Activated CD4-positive, alpha-beta T cell treated with anti-CD3 and anti-CD28 coated beads, Interleukin-2, amount 10 ng/mL, durations not matched to agents 24 days and 14 days (primary cell): ENCODE data around the gene E2F2. TPM values are rescaled to one million over a fixed set of nuclear protein-coding genes. Genes with fewer than 3 reads are reported as not detected.

Experiments used
- DNase-seq: peaks from one replicate; pipeline ENCODE4 v3.0.0; 2022
- H3K27ac Mint-ChIP-seq: one replicate; pipeline ENCODE4 v1.8.0; 2022; ENCODE audit warnings: mild to moderate bottlenecking, mixed read lengths
- H3K27me3 Mint-ChIP-seq: one replicate; pipeline ENCODE4 v1.8.0; 2022; ENCODE audit warnings: mixed read lengths
- H3K36me3 Mint-ChIP-seq: one replicate; pipeline ENCODE4 v1.8.0; 2022; ENCODE audit warnings: low read depth, mild to moderate bottlenecking, mixed read lengths
- H3K4me1 Mint-ChIP-seq: one replicate; pipeline ENCODE4 v1.8.0; 2021; ENCODE audit warnings: mixed read lengths
- H3K4me3 Mint-ChIP-seq: one replicate; pipeline ENCODE4 v1.8.0; 2022; ENCODE audit warnings: mild to moderate bottlenecking, moderate library complexity, mixed read lengths
- H3K9me3 Mint-ChIP-seq: one replicate; pipeline ENCODE4 v1.8.0; 2021; ENCODE audit warnings: mixed read lengths
- intact Hi-C: fragments of 100-400 bp; cut with micrococcal nuclease; formaldehyde crosslinking; loops from one replicate; pipeline ENCODE4 v1.15.1; 2023
- total RNA-seq: library from RNA; stranded (reverse); gene quantifications from 2 replicates; pipeline ENCODE4 v1.2.3, GENCODE V29; 2022

Gene E2F2
- total RNA-seq, 1 donor from 2014 or later = 33.7 TPM

GRCh38 chr1:23473037-23473800, 57.8 kb downstream of the E2F2 start:
- no peak for DNase-seq
- H3K4me1 Mint-ChIP-seq = no peaks in the 10 kb centered on the region
- intact Hi-C loops = no loop called here
- H3K27me3 Mint-ChIP-seq = peaks cover 20% of the 10 kb centered on the region
- H3K36me3 Mint-ChIP-seq = no peaks in the 10 kb centered on the region
- H3K4me3 Mint-ChIP-seq = no peak overlapping the region
- no peaks in the 10 kb centered on the region for H3K9me3 Mint-ChIP-seq
- no peak overlapping the region for H3K27ac Mint-ChIP-seq

DNA sequence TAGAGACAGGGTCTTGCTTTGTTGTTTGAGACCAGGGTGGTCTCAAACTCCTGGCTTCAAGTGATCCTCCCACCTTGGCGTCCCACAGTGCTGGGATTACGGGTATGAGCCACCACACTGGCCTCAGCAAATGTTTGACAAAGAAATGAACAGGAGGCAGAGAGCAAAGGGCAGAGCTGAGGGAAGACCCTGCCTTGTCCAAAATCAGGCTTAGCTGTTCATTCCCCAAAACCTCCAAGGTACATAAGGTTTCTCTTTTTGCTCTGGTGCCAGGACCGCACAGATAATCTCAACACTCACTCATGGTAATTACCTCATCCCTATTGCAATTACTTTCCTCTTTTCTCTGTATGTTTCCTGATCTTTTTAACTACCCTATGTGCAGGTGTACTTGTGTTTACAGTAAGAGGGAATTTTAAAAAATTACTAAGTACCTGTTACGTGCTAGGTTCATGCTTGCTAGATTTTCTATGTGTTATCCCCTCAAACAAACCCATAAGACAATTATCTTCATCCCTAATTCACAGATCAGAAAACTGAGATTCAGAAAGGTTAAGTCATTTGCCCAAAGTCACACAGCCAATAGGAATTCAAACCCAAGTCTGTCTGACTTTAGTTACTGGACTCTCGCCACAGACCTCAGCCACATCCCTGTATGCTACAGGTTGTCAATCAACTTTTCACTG, 58.5 kb downstream of the E2F2 start:
- no peaks in the 10 kb centered on the region for H3K9me3 Mint-ChIP-seq
- no peak overlapping the region for H3K4me3 Mint-ChIP-seq
- H3K27ac Mint-ChIP-seq = no peak overlapping the region
- H3K4me1 Mint-ChIP-seq = no peaks in the 10 kb centered on the region
- H3K27me3 Mint-ChIP-seq = peaks cover 20% of the 10 kb centered on the region
- H3K36me3 Mint-ChIP-seq = no peaks in the 10 kb centered on the region
- intact Hi-C loops = no loop called here
- no peak for DNase-seq

- Mint-ChIP-seq H3K36me3 (no peaks in the 10 kb centered on the region), H3K27ac (no peak overlapping the region), H3K27me3 (peaks cover 18% of the 10 kb centered on the region), H3K4me3 (no peak overlapping the region), H3K4me1 (no peaks in the 10 kb centered on the region), H3K9me3 (no peaks in the 10 kb centered on the region)
- intact Hi-C loops = no loop called here
- DNase-seq = no peak
Measured at GRCh38 chr1:23471473-23472075, 59.5 kb downstream of the E2F2 start.

GRCh38 chr1:23470282-23471070, 60.6 kb downstream of the E2F2 start:
- H3K27ac Mint-ChIP-seq = no peak overlapping the region
- no peak overlapping the region for H3K4me3 Mint-ChIP-seq
- intact Hi-C loops = no loop called here
- H3K27me3 Mint-ChIP-seq = peaks cover 13% of the 10 kb centered on the region
- H3K9me3 Mint-ChIP-seq = no peaks in the 10 kb centered on the region
- no peak for DNase-seq
- no peaks in the 10 kb centered on the region for H3K36me3 Mint-ChIP-seq
- no peaks in the 10 kb centered on the region for H3K4me1 Mint-ChIP-seq

- no peak overlapping the region for H3K4me3 Mint-ChIP-seq
- intact Hi-C loops = no loop called here
- no peaks in the 10 kb centered on the region for H3K4me1 Mint-ChIP-seq
- no peaks in the 10 kb centered on the region for H3K36me3 Mint-ChIP-seq
- no peak for DNase-seq
- peaks cover 14% of the 10 kb centered on the region for H3K27me3 Mint-ChIP-seq
- no peaks in the 10 kb centered on the region for H3K9me3 Mint-ChIP-seq
- no peak overlapping the region for H3K27ac Mint-ChIP-seq
Measured at GRCh38 chr1:23469372-23469982, 61.6 kb downstream of the E2F2 start.

DNA sequence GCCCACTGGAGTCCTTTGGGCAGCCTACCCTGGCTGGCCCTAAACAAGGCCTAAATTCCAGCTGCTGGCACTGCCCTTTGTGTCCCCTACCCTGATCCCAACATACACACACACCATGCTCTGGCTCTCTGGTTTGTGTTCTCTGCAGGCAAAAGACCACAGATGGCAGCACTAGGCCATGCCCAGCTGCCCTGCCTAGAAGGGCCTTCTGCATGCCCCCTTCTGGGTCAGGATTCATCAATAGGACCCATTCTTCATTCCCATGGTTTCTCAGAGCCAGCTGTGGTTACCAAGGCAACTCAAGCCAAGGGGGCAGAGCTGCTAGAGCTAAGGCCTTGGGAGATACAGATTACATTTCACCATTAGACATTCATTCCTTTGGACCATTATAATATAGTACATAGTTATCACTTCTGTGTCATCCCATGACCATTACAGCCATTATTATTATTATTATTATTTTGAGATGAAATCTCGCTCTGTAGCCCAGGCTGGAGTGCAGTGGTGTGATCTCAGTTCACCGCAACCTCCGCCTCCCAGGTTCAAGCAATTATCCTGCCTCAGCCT, 64.5 kb downstream of the E2F2 start:
- intact Hi-C loops = no loop called here
- no peaks in the 10 kb centered on the region for H3K9me3 Mint-ChIP-seq

GRCh38 chr1:23463286-23463685, 67.7 kb downstream of the E2F2 start:
- no peak for DNase-seq
- H3K27me3 Mint-ChIP-seq = peaks cover 16% of the 10 kb centered on the region
- no peaks in the 10 kb centered on the region for H3K9me3 Mint-ChIP-seq
- H3K4me3 Mint-ChIP-seq = no peak overlapping the region
- no peak overlapping the region for H3K27ac Mint-ChIP-seq
- no peaks in the 10 kb centered on the region for H3K36me3 Mint-ChIP-seq
- intact Hi-C loops = no loop called here
- H3K4me1 Mint-ChIP-seq = no peaks in the 10 kb centered on the region

More for the DNA sequence above, 64.5 kb downstream of the E2F2 start:
- H3K27ac Mint-ChIP-seq = no peak overlapping the region
- H3K4me1 Mint-ChIP-seq = no peaks in the 10 kb centered on the region
- H3K4me3 Mint-ChIP-seq = no peak overlapping the region
- DNase-seq = no peak
- H3K36me3 Mint-ChIP-seq = no peaks in the 10 kb centered on the region
- peaks cover 10% of the 10 kb centered on the region for H3K27me3 Mint-ChIP-seq

GRCh38 chr1:23462766-23463165, 68.3 kb downstream of the E2F2 start:
- DNase-seq = no peak

GRCh38 chr1:23461050-23461449, 70.0 kb downstream of the E2F2 start:
- Mint-ChIP-seq H3K9me3 (no peaks in the 10 kb centered on the region), H3K27me3 (peaks cover 18% of the 10 kb centered on the region), H3K4me1 (peaks cover 5% of the 10 kb centered on the region), H3K36me3 (no peaks in the 10 kb centered on the region), H3K4me3 (no peak overlapping the region), H3K27ac (no peak overlapping the region)
- intact Hi-C loops = no loop called here
- DNase-seq = no peak

More at GRCh38 chr1:23462766-23463165, 68.3 kb downstream of the E2F2 start:
- no peak overlapping the region for H3K4me3 Mint-ChIP-seq
- H3K27ac Mint-ChIP-seq = no peak overlapping the region
- H3K4me1 Mint-ChIP-seq = no peaks in the 10 kb centered on the region
- intact Hi-C loops = no loop called here
- H3K27me3 Mint-ChIP-seq = peaks cover 18% of the 10 kb centered on the region
- no peaks in the 10 kb centered on the region for H3K36me3 Mint-ChIP-seq
- no peaks in the 10 kb centered on the region for H3K9me3 Mint-ChIP-seq

DNA sequence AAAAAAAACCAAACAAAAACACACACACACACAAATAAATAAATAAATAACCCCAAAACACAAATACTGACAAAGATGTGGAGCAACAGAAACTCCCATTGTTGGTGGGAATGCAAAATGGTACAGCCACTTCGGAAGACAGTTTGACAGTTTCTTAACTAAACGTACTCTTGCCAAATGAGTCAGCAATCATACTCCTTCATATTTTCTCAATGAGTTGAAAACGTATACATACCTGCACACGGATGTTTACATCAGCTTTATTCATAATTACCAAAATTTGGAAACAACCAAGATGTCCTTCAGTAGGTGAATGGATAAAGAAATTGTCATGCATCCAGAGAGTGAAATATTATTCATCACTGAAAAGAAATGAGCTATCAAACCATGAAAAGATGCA, 70.5 kb downstream of the E2F2 start:
- peaks cover 5% of the 10 kb centered on the region for H3K4me1 Mint-ChIP-seq
- intact Hi-C loops = no loop called here
- DNase-seq = no peak
- H3K4me3 Mint-ChIP-seq = no peak overlapping the region
- H3K27me3 Mint-ChIP-seq = peaks cover 18% of the 10 kb centered on the region
- no peaks in the 10 kb centered on the region for H3K36me3 Mint-ChIP-seq
- no peak overlapping the region for H3K27ac Mint-ChIP-seq
- H3K9me3 Mint-ChIP-seq = no peaks in the 10 kb centered on the region

- Mint-ChIP-seq H3K27ac (no peak overlapping the region), H3K4me3 (no peak overlapping the region), H3K27me3 (peaks cover 16% of the 10 kb centered on the region), H3K36me3 (no peaks in the 10 kb centered on the region), H3K4me1 (peaks cover 5% of the 10 kb centered on the region), H3K9me3 (no peaks in the 10 kb centered on the region)
- DNase-seq = no peak
- intact Hi-C loops = no loop called here
Measured at GRCh38 chr1:23459338-23459757, 71.7 kb downstream of the E2F2 start.
